ENCODE data around the gene ARHGEF17.

- TF ChIP-seq, protein P1, sequence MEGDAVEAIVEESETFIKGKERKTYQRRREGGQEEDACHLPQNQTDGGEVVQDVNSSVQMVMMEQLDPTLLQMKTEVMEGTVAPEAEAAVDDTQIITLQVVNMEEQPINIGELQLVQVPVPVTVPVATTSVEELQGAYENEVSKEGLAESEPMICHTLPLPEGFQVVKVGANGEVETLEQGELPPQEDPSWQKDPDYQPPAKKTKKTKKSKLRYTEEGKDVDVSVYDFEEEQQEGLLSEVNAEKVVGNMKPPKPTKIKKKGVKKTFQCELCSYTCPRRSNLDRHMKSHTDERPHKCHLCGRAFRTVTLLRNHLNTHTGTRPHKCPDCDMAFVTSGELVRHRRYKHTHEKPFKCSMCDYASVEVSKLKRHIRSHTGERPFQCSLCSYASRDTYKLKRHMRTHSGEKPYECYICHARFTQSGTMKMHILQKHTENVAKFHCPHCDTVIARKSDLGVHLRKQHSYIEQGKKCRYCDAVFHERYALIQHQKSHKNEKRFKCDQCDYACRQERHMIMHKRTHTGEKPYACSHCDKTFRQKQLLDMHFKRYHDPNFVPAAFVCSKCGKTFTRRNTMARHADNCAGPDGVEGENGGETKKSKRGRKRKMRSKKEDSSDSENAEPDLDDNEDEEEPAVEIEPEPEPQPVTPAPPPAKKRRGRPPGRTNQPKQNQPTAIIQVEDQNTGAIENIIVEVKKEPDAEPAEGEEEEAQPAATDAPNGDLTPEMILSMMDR (IDR thresholded peaks at IDR 0.05) = no peak
- no peak for TF ChIP-seq POLR2AphosphoS5 (IDR thresholded peaks at IDR 0.05)
These were observed 36.0 kb upstream of the ARHGEF17 start, which contains the start of gene P2RY6 for GRCh38 chr11:73271936-73272679.

Measured in stomach (tissue), 4 donors.